Measurements from ENCODE around the gene DIDO1. TPM values are rescaled to one million over a fixed set of nuclear protein-coding genes. Genes with fewer than 3 reads are reported as not detected.

DIDO1 gene
- total RNA-seq, 1 donor from 2014 or later: 58.1 TPM

GRCh38 chr20:62916703-62917476, 9.4 kb downstream of the DIDO1 start:
- peak overlapping the region; percentile 20 for H3K4me3 Mint-ChIP-seq
- no peak for DNase-seq (ENCODE audit: extremely low spot score, unreplicated experiment)
- H3K27ac Mint-ChIP-seq: peak overlapping the region; percentile 41
- peaks cover 69% of the 10 kb centered on the region for H3K4me1 Mint-ChIP-seq (ENCODE audit: unreplicated experiment)
- peaks cover 7% of the 10 kb centered on the region for H3K36me3 Mint-ChIP-seq
- H3K9me3 Mint-ChIP-seq: no peaks in the 10 kb centered on the region
- TF ChIP-seq CTCF (conservative IDR thresholded peaks at IDR 0.05): no peak
- no peaks in the 10 kb centered on the region for H3K27me3 Mint-ChIP-seq

GRCh38 chr20:62914970-62915457, 11.3 kb downstream of the DIDO1 start:
- H3K36me3 Mint-ChIP-seq: peaks cover 20% of the 10 kb centered on the region
- no peak for DNase-seq (ENCODE audit: extremely low spot score, unreplicated experiment)
- H3K4me3 Mint-ChIP-seq: peak overlapping the region; percentile 74
- H3K27ac Mint-ChIP-seq: peak overlapping the region; percentile 78
- H3K4me1 Mint-ChIP-seq (ENCODE audit: unreplicated experiment): peaks cover 57% of the 10 kb centered on the region
- no peaks in the 10 kb centered on the region for H3K27me3 Mint-ChIP-seq
- TF ChIP-seq CTCF (conservative IDR thresholded peaks at IDR 0.05): no peak
- H3K9me3 Mint-ChIP-seq: no peaks in the 10 kb centered on the region

DNA sequence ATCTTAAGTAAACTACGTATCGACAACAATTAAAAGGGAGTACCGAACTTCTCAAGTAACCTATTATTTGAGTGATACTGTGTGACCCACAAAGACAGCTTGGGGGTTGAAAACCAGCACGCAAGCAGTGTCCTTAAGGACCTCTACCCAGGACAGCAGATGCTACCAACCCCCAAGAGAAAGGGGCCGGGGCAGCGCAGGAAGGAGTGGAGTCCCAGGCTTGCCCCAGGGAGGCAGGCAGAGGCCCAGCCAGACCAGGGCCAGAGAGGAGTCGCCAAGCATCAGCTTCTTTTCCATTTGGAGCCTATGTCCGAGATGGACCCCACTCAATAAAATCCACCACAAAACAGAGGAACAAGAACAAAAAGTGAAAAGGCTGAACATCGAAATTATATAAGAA, 11.9 kb downstream of the DIDO1 start:
- no peak for DNase-seq (ENCODE audit: extremely low spot score, unreplicated experiment)
- Mint-ChIP-seq H3K4me1 (ENCODE audit: unreplicated experiment) (peaks cover 52% of the 10 kb centered on the region), H3K4me3 (no peak overlapping the region), H3K27ac (no peak overlapping the region), H3K27me3 (no peaks in the 10 kb centered on the region), H3K9me3 (no peaks in the 10 kb centered on the region), H3K36me3 (peaks cover 24% of the 10 kb centered on the region)
- TF ChIP-seq CTCF (conservative IDR thresholded peaks at IDR 0.05): no peak

DNA sequence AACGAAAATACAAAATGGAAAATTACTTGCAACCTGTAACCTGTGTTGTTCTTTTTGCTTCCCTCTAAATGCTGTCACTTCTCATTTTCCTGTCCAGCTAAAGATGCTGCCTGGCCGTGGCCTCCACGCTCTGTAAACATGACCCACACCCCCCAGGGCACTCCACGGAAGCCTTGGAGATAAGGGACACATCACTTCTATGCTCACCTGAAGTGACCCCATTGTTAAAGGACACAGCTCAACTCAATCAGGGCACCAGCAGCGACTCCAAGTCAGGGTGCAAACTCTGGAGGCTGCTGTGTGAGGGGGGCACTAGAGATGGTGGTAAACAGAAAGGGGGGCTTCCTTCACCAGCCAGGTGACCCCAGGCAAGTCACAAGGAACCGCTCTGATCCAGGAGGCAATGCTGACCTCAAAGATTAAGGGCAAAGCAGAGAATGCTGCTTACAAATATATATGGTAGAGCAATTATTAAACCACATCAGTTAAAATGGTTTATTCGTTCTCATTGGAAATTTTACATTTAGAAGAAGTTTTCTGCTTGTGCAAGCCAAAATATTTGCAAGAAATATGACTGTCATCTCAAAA, 13.2 kb downstream of the DIDO1 start:
- Mint-ChIP-seq H3K36me3 (peaks cover 27% of the 10 kb centered on the region), H3K4me3 (no peak overlapping the region), H3K27me3 (no peaks in the 10 kb centered on the region), H3K9me3 (no peaks in the 10 kb centered on the region), H3K27ac (peak overlapping the region; percentile 74), H3K4me1 (ENCODE audit: unreplicated experiment) (peaks cover 40% of the 10 kb centered on the region)
- TF ChIP-seq CTCF (conservative IDR thresholded peaks at IDR 0.05): no peak
- no peak for DNase-seq (ENCODE audit: extremely low spot score, unreplicated experiment)

DNA sequence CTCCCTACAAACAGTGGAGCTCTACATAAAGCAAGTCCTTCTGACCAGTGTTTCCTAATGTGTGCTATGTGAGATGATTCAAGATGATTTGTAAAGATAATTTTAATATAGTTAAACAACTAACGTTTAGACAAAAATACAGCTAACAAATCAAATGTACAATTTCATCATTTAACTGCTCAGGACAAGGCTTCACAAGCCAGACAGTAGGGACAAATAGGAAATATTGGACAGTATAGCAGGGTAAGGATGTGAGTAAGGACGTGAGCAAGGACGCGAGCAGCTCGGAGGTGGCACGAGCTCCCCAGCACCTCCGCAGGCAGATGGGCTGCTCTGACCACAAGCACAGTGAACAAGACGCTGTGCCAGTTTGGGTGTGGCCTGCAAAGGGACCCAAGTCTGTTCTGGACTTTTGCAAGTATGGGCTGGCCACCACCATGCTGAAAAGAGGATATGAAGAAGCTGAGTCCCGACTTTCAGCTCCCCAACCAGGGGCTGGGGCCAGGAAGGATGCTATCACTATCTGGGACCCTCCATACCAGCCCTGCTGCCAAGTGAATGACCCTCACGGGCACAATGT, 14.5 kb downstream of the DIDO1 start:
- TF ChIP-seq CTCF (conservative IDR thresholded peaks at IDR 0.05): no peak
- H3K9me3 Mint-ChIP-seq: no peaks in the 10 kb centered on the region
- no peaks in the 10 kb centered on the region for H3K27me3 Mint-ChIP-seq
- H3K27ac Mint-ChIP-seq: no peak overlapping the region
- no peak for DNase-seq (ENCODE audit: extremely low spot score, unreplicated experiment)
- no peak overlapping the region for H3K4me3 Mint-ChIP-seq
- H3K4me1 Mint-ChIP-seq (ENCODE audit: unreplicated experiment): peaks cover 27% of the 10 kb centered on the region
- H3K36me3 Mint-ChIP-seq: peaks cover 27% of the 10 kb centered on the region

Measured in type B pancreatic cell (in vitro differentiated cells).